Activated CD4-positive, CD25-positive, alpha-beta regulatory T cell (primary cell): ENCODE measurements around the gene ZNF775.

Experiments used
- DNase-seq, 4 experiments: peaks; one replicate each; lab custom pipeline; 2025; lab: John Stamatoyannopoulos, UW

The ZNF775 gene

DNA sequence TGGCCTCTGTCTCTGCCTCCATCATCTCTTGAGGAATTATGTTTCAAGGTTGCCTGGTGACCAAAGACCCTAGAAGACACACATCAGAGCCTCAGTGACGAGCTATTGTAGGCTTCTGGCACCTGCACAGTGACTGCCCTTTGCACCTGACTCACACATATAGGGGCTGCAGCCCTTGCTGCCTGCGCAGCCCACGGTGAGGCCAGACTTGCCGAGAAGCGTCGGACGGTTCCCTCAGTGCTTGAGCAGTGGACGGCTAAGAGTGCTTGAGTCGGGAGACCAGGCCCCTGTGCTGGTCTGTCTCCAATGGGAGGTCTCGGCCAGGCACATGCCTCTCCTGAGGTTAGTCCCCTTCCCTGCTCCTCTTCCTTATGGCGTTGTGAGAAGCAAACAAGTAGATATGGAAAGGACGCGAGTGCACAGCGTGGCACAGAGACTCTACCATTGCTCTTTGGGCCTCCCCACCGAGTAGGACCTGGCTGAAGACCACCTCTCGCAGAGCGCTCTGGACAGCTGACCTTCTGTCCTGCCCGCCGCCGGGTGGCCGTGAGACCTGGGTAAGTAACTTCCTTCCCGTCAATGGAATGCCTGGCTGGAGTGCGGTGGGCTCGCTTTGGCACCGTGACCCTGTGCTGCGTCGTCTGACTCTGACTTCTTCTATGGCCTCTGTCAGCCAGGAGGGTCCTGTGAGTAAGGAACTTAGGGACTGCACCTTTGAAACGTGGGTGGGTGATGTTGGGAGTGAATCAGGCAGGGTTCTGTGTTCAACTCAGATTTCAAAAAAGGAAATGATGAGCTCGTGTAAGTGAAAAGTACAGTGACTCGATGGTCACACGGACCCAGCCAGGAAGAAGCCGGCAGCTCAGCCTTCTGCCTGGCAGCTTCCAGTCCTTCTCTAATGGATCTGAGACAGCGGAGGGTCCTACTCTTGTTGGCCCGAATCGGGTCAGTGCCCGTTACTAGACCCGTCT, 33.7 kb downstream of the ZNF775 start:
- no peak for DNase-seq

DNA sequence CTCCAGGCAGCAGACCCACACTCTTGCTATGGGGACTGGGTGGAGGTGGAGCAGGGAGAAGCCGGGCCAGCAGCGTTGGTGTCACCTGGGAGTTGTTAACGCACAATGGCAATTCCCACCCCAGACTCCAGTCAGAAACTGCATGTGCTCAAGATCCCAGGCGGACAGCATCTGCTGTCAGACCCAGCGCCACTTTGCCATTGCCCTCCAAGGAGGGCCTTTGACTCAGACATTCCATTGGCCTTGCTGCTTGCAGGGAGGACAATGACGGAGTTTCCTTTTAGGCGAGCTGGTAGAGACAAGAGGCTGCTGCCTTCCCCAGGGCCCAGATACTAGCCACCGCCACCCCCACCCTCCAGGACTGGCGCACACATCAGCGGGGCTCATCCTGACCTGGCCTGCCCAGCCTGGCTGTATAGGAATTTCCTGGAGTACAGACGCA, 34.5 kb downstream of the ZNF775 start:
- no peak for DNase-seq

GRCh38 chr7:150415161-150416153, 36.3 kb downstream of the ZNF775 start:
- no peak for DNase-seq

GRCh38 chr7:150417239-150417638, 38.1 kb downstream of the ZNF775 start:
- DNase-seq: no peak

GRCh38 chr7:150417863-150418262, 38.7 kb downstream of the ZNF775 start:
- no peak for DNase-seq

GRCh38 chr7:150420242-150420641, 41.1 kb downstream of the ZNF775 start:
- DNase-seq: no peak

- DNase-seq: peak; percentile 63 to 77 (median 72)
These were observed 42.0 kb downstream of the ZNF775 start for GRCh38 chr7:150420987-150421674.

DNA sequence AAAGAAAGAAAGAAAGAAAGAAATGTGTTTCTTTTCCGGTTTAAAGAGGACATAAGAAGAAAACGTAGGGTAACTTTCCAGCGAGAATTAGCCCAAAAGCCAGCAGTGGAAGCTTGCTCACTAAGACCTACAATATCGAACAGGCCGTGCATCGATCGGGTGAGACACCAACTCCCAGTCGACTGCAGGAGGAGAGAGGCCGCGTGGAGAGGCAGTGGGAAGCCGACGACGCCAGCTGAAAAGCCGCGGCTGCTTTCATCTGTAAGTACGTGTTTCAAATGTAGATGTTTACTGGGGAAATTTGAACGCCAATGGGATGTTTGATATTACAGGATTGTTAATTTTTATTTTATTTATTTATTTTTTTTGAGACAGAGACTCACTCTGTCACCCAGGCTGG, 42.7 kb downstream of the ZNF775 start:
- DNase-seq: no peak

GRCh38 chr7:150425670-150426069, 46.5 kb downstream of the ZNF775 start:
- no peak for DNase-seq

GRCh38 chr7:150428671-150429451, 49.7 kb downstream of the ZNF775 start:
- DNase-seq: no peak

DNA sequence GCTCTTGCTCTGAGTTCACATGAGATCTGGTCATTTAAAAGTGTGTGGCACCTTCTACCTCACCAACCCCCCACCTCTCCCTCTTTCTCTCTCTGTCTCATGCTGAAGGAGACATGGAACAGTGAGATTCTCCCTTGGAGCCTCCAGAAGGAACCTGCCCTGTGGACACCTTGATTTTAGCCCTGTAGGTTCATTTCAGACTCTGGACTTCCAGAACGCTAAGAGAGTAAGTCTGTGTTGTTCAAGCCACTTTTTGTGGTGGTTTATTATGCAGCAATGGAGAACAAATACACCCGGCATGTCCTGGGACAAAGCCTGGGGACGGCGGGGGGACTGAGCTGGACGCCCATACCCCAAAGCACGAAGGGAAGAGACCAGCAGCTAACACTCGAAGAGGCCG, 50.6 kb downstream of the ZNF775 start:
- DNase-seq: no peak

GRCh38 chr7:150430465-150431085, 51.4 kb downstream of the ZNF775 start:
- no peak for DNase-seq

GRCh38 chr7:150431839-150432658, 52.9 kb downstream of the ZNF775 start:
- no peak for DNase-seq

DNA sequence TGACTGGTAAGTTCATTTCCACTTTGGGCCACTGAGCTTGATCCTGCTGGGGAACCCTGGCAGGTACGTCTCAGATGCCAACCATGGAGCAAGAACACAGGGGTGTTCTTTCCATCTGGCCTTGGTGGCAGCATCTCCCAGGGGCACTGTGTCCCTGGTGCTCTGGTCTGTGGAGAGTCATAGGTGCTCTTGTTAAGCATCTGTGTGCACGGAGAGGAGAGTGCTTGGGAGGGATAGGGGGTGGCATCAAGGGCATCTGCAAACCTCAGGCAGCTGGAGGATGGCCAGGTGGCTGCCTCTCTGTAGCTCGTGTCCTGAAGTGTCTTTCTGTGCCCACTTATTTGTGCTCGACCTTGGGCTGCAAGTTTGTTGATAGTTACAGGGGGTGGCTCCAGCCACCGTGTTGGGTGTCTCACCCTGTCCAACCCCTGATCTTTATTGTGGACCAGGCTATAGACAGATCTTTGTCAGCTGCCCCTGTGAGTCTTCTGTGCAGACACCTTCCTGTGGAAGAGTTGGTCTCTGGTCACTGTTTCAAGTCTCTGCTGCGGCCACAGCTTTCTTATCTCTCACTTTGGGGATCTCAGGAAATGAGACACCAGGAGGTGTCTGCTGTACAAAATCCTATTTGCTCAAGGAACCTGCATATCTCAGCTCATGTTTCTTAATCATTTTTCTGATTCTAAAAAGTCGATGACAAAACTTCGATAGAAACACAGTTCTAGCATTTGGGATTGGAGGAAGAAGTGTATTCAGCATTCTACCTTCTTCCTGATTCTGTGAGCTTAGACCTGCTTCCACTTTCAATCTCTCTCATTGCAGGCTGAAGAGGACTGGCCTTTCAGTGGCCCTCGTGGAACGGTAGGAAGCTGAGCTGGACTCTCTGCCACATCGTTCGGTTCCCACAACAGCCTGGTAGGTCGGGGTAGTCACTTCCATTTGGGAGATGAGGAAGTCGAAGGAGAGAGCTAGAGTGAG, 54.1 kb downstream of the ZNF775 start:
- DNase-seq: no peak

- DNase-seq: no peak
These were observed 55.1 kb downstream of the ZNF775 start for GRCh38 chr7:150434240-150434639.

DNA sequence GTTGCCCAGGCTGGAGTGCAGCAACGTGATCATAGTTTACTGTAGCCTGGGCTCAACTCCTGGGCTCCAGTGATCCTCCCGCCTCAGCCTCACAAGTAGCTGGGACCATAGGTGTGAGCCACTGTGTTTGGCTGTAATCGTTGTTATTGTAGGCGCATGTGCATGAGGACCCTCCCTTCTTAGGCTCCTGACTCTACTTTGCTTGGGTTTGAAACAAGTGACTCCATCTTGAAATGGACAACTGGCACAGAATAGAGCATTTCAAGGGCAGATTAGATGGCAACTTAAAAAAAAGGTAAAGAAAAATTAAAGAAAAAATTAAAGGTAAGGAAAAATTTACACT, 55.9 kb downstream of the ZNF775 start:
- no peak for DNase-seq

DNA sequence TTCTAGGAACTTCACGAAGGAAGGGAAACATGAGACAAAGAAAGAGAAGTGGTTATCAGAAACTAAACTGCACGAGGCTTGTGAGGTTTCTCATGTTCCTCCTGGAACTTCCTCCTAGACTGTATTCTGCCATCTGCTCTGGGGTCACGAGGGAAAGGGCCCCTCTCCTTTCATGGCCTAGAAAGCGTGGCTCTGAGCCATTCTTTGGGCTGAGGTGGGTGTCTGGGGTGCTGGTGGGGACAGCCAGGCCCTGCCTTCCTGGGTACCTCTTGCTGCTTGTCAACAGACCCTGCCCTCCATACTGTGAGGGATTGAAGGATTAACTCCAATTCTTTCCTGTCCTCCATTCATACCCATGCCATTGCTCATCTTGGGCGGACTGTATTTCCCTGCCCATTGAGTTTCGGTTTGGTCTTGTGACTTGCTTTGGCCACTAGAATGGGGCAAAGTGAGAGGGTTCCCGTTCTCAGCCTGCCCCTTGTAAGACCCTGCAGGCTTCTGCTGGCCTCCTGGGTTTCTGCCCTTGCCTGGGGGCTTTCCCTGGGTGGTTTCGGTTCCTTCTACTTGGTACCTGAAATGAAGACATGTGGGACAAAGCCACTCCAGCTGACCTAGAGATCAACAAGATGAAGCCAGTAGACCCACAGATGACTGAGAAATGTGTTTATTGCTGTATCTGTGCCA, 56.4 kb downstream of the ZNF775 start:
- no peak for DNase-seq

DNA sequence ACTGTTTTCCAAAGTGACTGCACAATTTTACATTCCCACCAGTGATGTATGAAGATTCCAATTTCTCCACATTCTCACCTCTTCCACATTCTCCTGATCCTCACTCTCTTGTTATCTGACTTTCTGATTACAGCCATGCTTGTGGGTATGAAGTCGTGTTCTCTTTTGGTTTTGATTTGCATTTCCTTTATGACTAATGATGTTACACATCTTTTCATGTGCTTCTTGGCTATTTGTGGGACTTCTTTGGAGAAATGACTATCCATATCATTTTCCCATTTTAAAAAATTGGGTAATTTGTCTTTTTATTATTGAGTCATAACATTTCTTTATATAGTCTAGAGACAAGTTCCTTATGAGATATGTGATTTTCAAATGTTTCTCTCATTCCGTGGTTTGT, 60.8 kb downstream of the ZNF775 start:
- DNase-seq: no peak
